ENCODE data around the gene KCNMB2. TPM values are rescaled to one million over a fixed set of nuclear protein-coding genes. Genes with fewer than 3 reads are reported as not detected.

The KCNMB2 gene
- total RNA-seq, 4 donors from 2014 or later = not detected

DNA sequence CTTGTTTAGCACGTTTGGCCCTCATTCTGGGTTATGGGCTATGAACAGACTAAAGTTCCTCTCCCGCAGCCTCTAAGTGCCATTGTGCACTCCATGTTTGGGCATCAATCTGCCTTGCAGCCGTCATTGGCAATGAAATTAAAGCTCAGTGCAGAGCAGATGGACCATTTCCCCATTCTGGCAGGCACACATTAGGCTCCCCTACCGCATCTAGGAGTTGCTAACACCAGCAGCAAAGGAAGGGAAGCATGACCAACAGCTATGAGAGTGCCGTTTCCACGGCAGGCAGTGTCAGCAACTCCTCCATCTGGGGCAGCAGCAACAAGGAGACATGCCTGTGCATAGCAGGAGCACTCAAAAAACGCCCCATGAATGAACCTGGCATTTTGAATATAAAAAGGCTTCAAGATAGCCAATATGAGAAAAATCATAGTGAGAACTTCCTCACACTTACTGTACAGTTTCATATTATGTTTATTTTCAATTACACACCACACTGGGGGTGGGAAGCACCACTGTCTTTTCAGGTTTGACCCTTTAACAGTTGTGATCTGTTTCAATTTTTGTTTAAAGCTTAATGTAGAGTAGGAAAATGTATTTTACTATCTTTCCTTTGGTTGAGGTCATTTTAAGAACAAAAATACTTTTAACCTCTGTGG is 218.7 kb downstream of the KCNMB2 start:
- Histone ChIP-seq H3K4me1 (no peaks in the 10 kb centered on the region), H3K27me3 (no peaks in the 10 kb centered on the region), H3K4me3 (no peak overlapping the region), H3K36me3 (no peaks in the 10 kb centered on the region), H3K27ac (no peak overlapping the region), H3K9me3 (no peaks in the 10 kb centered on the region)
- intact Hi-C loops (cut with DNase I; ENCODE audit: low total_unique reads) = no loop called here
- no peak for DNase-seq
- TF ChIP-seq, protein P1, sequence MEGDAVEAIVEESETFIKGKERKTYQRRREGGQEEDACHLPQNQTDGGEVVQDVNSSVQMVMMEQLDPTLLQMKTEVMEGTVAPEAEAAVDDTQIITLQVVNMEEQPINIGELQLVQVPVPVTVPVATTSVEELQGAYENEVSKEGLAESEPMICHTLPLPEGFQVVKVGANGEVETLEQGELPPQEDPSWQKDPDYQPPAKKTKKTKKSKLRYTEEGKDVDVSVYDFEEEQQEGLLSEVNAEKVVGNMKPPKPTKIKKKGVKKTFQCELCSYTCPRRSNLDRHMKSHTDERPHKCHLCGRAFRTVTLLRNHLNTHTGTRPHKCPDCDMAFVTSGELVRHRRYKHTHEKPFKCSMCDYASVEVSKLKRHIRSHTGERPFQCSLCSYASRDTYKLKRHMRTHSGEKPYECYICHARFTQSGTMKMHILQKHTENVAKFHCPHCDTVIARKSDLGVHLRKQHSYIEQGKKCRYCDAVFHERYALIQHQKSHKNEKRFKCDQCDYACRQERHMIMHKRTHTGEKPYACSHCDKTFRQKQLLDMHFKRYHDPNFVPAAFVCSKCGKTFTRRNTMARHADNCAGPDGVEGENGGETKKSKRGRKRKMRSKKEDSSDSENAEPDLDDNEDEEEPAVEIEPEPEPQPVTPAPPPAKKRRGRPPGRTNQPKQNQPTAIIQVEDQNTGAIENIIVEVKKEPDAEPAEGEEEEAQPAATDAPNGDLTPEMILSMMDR (IDR thresholded peaks at IDR 0.05 in 4 of 5, conservative IDR thresholded peaks at IDR 0.05 in 1 of 5) = no peak
- TF ChIP-seq POLR2A (IDR thresholded peaks at IDR 0.05) = no peak
- no peak for ATAC-seq
- in situ Hi-C loops (cut with MboI; ENCODE audit: low sequenced_read_pairs in 4 of 4) = no loop called here

DNA sequence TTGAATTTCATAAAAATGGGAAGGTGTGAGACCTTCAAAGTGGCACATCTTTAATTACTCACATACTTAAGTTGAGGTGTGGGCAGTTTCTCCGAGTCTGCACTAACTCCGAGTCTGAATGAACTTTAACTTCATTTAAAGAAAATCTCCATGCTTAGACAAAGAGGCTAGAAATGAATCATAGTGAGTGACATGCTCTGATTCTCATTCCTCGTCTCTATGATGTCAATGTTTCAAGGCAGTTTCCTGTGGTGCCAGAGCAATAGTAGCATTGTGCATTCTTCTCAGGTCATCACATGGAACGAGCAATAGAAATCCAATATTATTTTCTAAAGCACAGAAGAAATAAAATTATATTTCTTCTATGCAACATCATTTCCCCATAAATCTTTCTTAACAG is 224.8 kb downstream of the KCNMB2 start:
- in situ Hi-C loops (cut with MboI; ENCODE audit: low sequenced_read_pairs in 4 of 4) = no loop called here
- no peaks in the 10 kb centered on the region for H3K36me3 ChIP-seq
- no peaks in the 10 kb centered on the region for H3K27me3 ChIP-seq
- no peaks in the 10 kb centered on the region for H3K9me3 ChIP-seq
- no peak overlapping the region for H3K4me3 ChIP-seq
- H3K4me1 ChIP-seq = no peaks in the 10 kb centered on the region
- intact Hi-C loops (cut with DNase I; ENCODE audit: low total_unique reads) = no loop called here
- DNase-seq = no peak
- H3K27ac ChIP-seq = no peak overlapping the region
- TF ChIP-seq, protein P1 (IDR thresholded peaks at IDR 0.05 in 4 of 5, conservative IDR thresholded peaks at IDR 0.05 in 1 of 5) = no peak
- no peak for TF ChIP-seq POLR2A (IDR thresholded peaks at IDR 0.05)
- ATAC-seq = no peak

DNA sequence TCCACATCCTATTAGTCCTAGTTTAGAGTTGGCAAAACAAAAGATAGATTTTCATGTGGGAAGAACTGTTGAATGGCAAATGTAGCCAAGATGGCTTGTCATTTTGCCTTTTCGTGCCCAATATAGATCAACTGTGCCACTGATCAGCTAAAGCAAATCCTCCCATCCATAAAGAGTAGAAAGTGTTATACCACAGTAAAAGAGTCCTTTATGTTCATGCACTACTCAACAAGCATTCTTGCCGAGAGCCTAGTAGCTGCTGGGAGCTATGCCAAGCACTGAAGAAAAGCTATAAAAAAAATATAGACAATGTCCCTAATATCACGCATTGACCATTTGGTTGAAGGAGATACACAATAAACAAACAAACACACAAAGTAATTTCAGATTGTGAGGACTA is 225.2 kb downstream of the KCNMB2 start:
- Histone ChIP-seq H3K27ac (no peak overlapping the region), H3K9me3 (no peaks in the 10 kb centered on the region), H3K4me1 (no peaks in the 10 kb centered on the region), H3K27me3 (no peaks in the 10 kb centered on the region), H3K4me3 (no peak overlapping the region), H3K36me3 (no peaks in the 10 kb centered on the region)
- DNase-seq = no peak
- intact Hi-C loops (cut with DNase I; ENCODE audit: low total_unique reads) (no loop called here), in situ Hi-C loops (cut with MboI; ENCODE audit: low sequenced_read_pairs in 4 of 4) (no loop called here)
- ATAC-seq = no peak
- TF ChIP-seq POLR2A (IDR thresholded peaks at IDR 0.05) = no peak
- TF ChIP-seq, protein P1 (IDR thresholded peaks at IDR 0.05 in 4 of 5, conservative IDR thresholded peaks at IDR 0.05 in 1 of 5) = no peak

DNA sequence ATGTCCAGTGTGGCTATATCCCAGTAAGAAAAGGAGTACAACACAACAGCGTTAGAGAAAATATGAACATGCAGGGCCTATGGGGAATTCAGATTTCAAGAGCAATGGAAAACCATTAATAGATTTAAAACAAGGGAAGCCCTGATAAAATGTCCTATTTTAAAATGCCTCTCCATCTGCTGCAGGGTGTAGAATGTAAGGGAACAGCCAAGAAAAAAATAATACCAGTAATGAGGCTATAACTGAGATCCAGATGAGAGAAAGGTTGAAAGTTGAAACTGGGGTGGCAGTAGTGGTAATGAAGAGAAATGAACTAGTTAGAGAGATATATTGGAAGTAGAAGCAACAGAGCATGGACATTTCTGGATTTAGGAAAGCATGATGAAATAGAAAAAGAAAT is 226.1 kb downstream of the KCNMB2 start:
- TF ChIP-seq, protein P1 (IDR thresholded peaks at IDR 0.05 in 4 of 5, conservative IDR thresholded peaks at IDR 0.05 in 1 of 5) = no peak
- no peak for TF ChIP-seq POLR2A (IDR thresholded peaks at IDR 0.05)
- Histone ChIP-seq H3K27me3 (no peaks in the 10 kb centered on the region), H3K4me3 (no peak overlapping the region), H3K9me3 (no peaks in the 10 kb centered on the region), H3K36me3 (no peaks in the 10 kb centered on the region), H3K27ac (no peak overlapping the region), H3K4me1 (no peaks in the 10 kb centered on the region)
- ATAC-seq = no peak
- intact Hi-C loops (cut with DNase I; ENCODE audit: low total_unique reads) = no loop called here
- DNase-seq = no peak
- in situ Hi-C loops (cut with MboI; ENCODE audit: low sequenced_read_pairs in 4 of 4) = no loop called here

DNA sequence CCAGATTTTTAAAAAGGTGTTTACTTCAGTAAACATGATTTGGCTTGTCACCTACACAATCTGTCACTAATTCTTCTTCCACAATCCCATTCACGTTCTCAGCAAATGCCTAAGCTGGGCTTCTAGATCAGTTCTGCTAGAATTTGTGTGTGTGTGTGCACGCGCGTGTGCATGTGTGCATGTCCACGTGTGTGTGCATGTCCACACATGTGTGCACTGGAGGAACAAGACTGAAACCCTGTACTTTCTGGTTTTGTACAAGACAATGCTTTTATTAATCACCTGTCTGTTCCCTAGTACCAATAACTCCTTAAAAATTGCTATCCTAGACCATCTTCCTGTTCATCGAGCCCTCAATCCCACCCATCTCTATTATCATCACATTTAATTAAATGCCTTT is 229.2 kb downstream of the KCNMB2 start:
- in situ Hi-C loops (cut with MboI; ENCODE audit: low sequenced_read_pairs in 4 of 4) = no loop called here
- ATAC-seq = no peak

More for the DNA sequence above, 229.2 kb downstream of the KCNMB2 start:
- no peak for TF ChIP-seq POLR2A (IDR thresholded peaks at IDR 0.05)
- TF ChIP-seq, protein P1 (IDR thresholded peaks at IDR 0.05 in 4 of 5, conservative IDR thresholded peaks at IDR 0.05 in 1 of 5) = no peak
- no peak for DNase-seq
- Histone ChIP-seq H3K4me3 (no peak overlapping the region), H3K4me1 (no peaks in the 10 kb centered on the region), H3K27me3 (no peaks in the 10 kb centered on the region), H3K9me3 (no peaks in the 10 kb centered on the region), H3K27ac (no peak overlapping the region), H3K36me3 (no peaks in the 10 kb centered on the region)
- intact Hi-C loops (cut with DNase I; ENCODE audit: low total_unique reads) = no loop called here

All from gastrocnemius medialis (tissue), 4 donors.